ENCODE results near the gene CCL24. TPM values are rescaled to one million over a fixed set of nuclear protein-coding genes. Genes with fewer than 3 reads are reported as not detected.

CCL24 gene
- polyA plus RNA-seq, 1 donor (not counting 4 experiments of a cell fraction or from before 2014, with no cell fraction given): not detected

- Histone ChIP-seq H4K20me1 (ENCODE audit: control insufficient read depth, extremely low read depth, insufficient read depth, low read length) (no peaks in the 10 kb centered on the region), H2AFZ (ENCODE audit: control insufficient read depth, low read length) (no peak overlapping the region), H3K9ac (ENCODE audit: control insufficient read depth, extremely low read depth, insufficient read depth, low read length) (no peak overlapping the region), H3K27ac (ENCODE audit: control insufficient read depth, insufficient read depth, low read length) (no peak overlapping the region), H3K79me2 (ENCODE audit: control insufficient read depth, insufficient read depth, low read length) (no peaks in the 10 kb centered on the region), H3K4me1 (ENCODE audit: control insufficient read depth, extremely low read depth, insufficient read depth, low read length) (no peaks in the 10 kb centered on the region), H3K9me3 (ENCODE audit: control insufficient read depth, low read depth, low read length) (no peaks in the 10 kb centered on the region), H3K9me1 (ENCODE audit: control insufficient read depth, extremely low read depth, insufficient read depth, low read length) (no peaks in the 10 kb centered on the region), H3K4me2 (ENCODE audit: control insufficient read depth, extremely low read depth, insufficient read depth, low read depth, low read length) (no peak overlapping the region), H3K27me3 (ENCODE audit: control insufficient read depth, extremely low read depth, insufficient read depth, low read length) (peaks cover 17% of the 10 kb centered on the region), H3K36me3 (ENCODE audit: control insufficient read depth in 2 of 2, extremely low read depth in 1 of 2, insufficient read depth in 2 of 2, low read length in 2 of 2) (no peaks in the 10 kb centered on the region), H3K4me3 (ENCODE audit: control insufficient read depth in 2 of 3, extremely low read depth in 1 of 3, insufficient read depth in 2 of 3, low read depth in 1 of 3, low read length in 3 of 3) (no peak overlapping the region)
- FAIRE-seq (no peak), DNase-seq (ENCODE audit: low read depth, low spot score) (no peak)
- dilution Hi-C loops (cut with MboI; ENCODE audit: extremely low pct_ligation_motif_present, low sequenced_read_pairs): no loop called here
- TF ChIP-seq, protein P1, sequence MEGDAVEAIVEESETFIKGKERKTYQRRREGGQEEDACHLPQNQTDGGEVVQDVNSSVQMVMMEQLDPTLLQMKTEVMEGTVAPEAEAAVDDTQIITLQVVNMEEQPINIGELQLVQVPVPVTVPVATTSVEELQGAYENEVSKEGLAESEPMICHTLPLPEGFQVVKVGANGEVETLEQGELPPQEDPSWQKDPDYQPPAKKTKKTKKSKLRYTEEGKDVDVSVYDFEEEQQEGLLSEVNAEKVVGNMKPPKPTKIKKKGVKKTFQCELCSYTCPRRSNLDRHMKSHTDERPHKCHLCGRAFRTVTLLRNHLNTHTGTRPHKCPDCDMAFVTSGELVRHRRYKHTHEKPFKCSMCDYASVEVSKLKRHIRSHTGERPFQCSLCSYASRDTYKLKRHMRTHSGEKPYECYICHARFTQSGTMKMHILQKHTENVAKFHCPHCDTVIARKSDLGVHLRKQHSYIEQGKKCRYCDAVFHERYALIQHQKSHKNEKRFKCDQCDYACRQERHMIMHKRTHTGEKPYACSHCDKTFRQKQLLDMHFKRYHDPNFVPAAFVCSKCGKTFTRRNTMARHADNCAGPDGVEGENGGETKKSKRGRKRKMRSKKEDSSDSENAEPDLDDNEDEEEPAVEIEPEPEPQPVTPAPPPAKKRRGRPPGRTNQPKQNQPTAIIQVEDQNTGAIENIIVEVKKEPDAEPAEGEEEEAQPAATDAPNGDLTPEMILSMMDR (optimal IDR thresholded peaks at IDR 0.05 in 1 of 3, IDR thresholded peaks at IDR 0.05 in 1 of 3, conservative IDR thresholded peaks at IDR 0.05 in 1 of 3; ENCODE audit: extremely low read depth in 1 of 3, insufficient read depth in 2 of 3, low read length in 3 of 3): no peak
- TF ChIP-seq EZH2 (IDR thresholded peaks at IDR 0.05; ENCODE audit: low read length): no peak
Measured at GRCh38 chr7:75818472-75818871, 4.9 kb upstream of the CCL24 start.

GRCh38 chr7:75817116-75817515 lies 3.5 kb upstream of the CCL24 start:
- Histone ChIP-seq H3K27ac (ENCODE audit: control insufficient read depth, insufficient read depth, low read length) (no peak overlapping the region), H2AFZ (ENCODE audit: control insufficient read depth, low read length) (no peak overlapping the region), H3K36me3 (ENCODE audit: control insufficient read depth in 2 of 2, extremely low read depth in 1 of 2, insufficient read depth in 2 of 2, low read length in 2 of 2) (no peaks in the 10 kb centered on the region), H3K4me3 (ENCODE audit: control insufficient read depth in 2 of 3, extremely low read depth in 1 of 3, insufficient read depth in 2 of 3, low read depth in 1 of 3, low read length in 3 of 3) (no peak overlapping the region), H3K9me3 (ENCODE audit: control insufficient read depth, low read depth, low read length) (no peaks in the 10 kb centered on the region), H3K27me3 (ENCODE audit: control insufficient read depth, extremely low read depth, insufficient read depth, low read length) (peaks cover 7% of the 10 kb centered on the region), H4K20me1 (ENCODE audit: control insufficient read depth, extremely low read depth, insufficient read depth, low read length) (no peaks in the 10 kb centered on the region), H3K9ac (ENCODE audit: control insufficient read depth, extremely low read depth, insufficient read depth, low read length) (no peak overlapping the region), H3K4me1 (ENCODE audit: control insufficient read depth, extremely low read depth, insufficient read depth, low read length) (no peaks in the 10 kb centered on the region), H3K9me1 (ENCODE audit: control insufficient read depth, extremely low read depth, insufficient read depth, low read length) (no peaks in the 10 kb centered on the region), H3K79me2 (ENCODE audit: control insufficient read depth, insufficient read depth, low read length) (no peaks in the 10 kb centered on the region), H3K4me2 (ENCODE audit: control insufficient read depth, extremely low read depth, insufficient read depth, low read depth, low read length) (no peak overlapping the region)
- FAIRE-seq: no peak
- TF ChIP-seq, protein P1 (optimal IDR thresholded peaks at IDR 0.05 in 1 of 3, IDR thresholded peaks at IDR 0.05 in 1 of 3, conservative IDR thresholded peaks at IDR 0.05 in 1 of 3; ENCODE audit: extremely low read depth in 1 of 3, insufficient read depth in 2 of 3, low read length in 3 of 3): no peak
- TF ChIP-seq EZH2 (IDR thresholded peaks at IDR 0.05; ENCODE audit: low read length): no peak
- no peak for DNase-seq (ENCODE audit: low read depth, low spot score)
- dilution Hi-C loops (cut with MboI; ENCODE audit: extremely low pct_ligation_motif_present, low sequenced_read_pairs): no loop called here
